NCI-H2196 (cell line): ENCODE measurements around the gene CCDC87.
"Not testable (repeated sequence)": the region's sequence is repeated elsewhere in the genome, so short reads cannot be mapped to it uniquely, and the experiment has no call there.

Experiments used
- DNase-seq: peaks from one replicate; lab custom pipeline; 2025; ENCODE audit not compliant: unreplicated experiment; lab: John Stamatoyannopoulos, UW

The CCDC87 gene

DNA sequence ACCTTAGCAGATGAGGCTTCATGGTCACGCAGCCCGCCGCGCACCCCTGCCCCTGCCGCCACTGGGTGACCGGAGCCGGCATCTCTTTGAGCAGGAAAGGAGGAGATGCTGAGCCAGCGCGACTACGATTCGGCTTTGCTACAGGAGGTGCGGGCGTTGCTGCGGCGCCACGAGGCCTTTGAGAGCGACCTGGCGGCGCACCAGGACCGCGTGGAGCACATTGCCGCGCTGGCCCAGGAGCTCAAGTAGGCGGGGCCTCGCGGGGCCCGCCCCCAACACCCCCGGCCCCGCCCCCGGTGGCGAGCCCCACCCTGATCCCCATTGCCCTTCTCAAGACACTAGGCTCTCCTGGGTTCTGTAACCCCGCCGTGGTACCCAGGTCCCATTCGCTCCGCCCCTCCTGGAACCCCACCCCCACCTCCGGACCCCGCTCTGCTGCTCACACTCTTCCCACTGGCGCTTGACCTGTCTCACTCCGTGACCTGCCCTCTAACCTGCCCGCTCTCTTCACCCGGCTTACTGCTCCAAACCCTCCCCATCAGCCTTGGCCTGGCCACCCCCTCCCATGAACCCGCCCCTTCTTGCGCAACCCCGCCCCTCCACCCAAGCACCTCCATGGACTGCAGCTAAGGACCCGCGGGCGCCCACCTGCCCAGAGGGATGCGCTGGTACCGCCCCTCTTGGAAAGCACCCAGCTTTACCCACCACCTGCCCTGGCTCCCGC, 33.6 kb downstream of the CCDC87 start:
- no peak for DNase-seq

DNA sequence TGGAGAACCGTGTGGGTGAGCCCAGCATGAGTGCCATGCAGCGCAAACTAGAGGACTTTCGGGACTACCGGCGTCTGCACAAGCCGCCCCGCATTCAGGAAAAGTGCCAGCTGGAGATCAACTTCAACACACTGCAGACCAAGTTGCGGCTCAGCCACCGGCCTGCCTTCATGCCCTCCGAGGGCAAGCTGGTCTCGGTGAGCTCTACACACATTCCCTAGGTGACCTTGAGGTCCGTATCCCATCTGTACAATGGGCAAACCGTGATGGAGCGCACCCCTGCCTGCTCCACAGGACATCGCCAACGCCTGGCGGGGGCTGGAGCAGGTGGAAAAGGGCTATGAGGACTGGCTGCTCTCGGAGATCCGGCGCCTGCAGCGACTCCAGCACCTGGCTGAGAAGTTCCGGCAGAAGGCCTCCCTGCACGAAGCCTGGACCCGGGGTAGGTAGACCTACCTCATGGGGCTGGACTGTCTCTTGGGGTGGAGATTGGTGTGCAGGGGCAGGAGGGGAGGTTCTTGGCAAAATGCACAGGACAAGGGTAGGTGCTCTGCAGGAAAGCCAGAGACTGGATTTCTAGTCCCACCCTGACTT, 35.0 kb downstream of the CCDC87 start:
- DNase-seq, result no peak

DNA sequence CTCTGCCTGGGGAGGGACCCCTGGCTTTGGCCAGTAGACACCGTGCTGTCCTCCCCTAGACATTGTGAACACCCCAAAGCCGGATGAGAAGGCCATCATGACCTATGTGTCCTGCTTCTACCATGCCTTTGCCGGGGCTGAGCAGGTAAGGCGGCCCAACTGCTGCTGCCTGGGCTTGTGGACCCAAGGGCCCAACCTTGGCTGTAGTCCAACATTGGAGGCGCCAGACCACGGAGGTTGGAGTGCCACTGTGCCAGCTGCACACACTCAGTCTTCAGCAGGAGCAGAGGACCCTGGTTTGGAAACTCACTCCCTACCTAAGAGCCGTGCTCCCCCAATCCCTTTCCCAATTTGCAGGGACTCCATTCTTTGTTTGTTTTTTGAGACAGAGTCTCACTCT, 36.8 kb downstream of the CCDC87 start:
- peak; percentile 27 for DNase-seq

DNA sequence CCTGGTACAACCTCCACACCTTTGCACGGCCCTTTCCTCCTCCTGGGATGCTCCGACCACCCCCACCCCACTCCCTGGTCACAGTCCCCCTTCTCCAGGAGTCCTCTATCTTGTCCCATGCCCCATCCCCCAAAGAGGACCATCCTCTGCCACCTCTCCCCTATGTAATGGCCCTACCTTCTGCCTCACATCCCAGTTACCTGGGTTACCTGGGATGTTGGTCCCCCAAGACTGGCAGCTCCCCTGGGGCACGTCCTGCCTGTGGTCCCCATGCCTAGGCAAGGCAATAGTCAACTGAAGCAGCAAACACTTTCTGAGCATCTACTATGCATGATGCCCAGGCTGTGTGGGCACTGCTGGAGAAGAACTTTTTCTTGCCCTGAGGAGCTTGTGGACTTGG, 37.4 kb downstream of the CCDC87 start:
- DNase-seq, result no peak

DNA sequence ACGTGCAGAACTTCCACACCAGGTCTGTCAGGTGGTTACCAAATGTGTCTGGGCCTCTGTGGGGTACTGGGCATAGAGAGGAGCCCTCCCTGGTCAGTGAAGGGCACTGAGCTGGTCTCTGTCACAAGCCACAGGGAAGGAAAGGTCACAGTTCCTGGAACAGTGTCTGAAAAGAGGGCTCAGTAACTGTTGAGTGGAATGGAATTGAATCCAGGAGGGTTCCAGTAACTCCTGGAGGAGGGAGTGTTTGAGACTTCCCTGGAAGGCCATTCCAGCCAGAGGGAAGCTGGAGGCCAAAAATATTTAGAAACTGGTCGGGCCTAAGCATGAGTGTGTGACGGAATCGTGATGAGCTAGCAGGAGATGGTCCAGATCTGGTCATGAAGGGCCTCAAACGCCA, 38.3 kb downstream of the CCDC87 start:
- no peak for DNase-seq

DNA sequence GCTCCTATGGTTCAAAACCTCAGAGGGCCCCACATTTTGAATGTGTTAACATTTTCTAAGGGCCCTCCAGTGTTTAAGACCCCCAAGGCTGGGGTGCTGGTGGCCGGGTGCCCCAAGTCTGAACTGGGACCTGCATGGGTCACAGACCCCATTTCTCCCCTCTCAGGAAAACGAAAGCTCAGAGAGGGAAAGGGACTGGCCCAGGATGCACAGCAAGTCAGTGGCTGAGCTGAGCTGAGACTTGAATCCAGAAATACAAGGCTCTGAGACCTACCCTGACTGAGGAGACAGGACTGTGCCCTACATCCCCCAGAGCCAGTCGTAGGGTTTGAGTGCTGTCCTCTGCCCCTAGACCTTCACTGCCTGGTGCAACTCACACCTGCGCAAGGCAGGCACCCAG, 42.0 kb downstream of the CCDC87 start:
- DNase-seq, result no peak

DNA sequence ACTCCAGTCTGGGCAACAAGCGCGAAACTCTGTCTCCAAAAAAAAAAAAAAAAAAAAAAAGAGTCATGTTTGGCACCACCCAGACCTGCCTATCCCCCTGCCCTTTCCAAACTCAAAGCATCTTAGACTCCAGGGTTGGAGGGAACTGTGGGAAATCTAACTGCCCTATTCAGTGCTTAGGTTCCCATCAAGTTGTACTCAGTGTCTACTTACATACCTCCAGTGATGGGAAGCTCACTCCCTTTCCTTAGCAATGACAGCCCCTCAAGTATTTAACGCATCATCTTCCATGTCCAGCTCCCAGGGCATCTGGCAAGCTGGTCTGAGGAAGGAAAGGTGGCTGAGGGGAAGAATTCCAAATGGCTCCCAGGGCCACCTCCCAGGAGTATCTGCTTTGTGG, 43.2 kb downstream of the CCDC87 start:
- DNase-seq, result no peak

DNA sequence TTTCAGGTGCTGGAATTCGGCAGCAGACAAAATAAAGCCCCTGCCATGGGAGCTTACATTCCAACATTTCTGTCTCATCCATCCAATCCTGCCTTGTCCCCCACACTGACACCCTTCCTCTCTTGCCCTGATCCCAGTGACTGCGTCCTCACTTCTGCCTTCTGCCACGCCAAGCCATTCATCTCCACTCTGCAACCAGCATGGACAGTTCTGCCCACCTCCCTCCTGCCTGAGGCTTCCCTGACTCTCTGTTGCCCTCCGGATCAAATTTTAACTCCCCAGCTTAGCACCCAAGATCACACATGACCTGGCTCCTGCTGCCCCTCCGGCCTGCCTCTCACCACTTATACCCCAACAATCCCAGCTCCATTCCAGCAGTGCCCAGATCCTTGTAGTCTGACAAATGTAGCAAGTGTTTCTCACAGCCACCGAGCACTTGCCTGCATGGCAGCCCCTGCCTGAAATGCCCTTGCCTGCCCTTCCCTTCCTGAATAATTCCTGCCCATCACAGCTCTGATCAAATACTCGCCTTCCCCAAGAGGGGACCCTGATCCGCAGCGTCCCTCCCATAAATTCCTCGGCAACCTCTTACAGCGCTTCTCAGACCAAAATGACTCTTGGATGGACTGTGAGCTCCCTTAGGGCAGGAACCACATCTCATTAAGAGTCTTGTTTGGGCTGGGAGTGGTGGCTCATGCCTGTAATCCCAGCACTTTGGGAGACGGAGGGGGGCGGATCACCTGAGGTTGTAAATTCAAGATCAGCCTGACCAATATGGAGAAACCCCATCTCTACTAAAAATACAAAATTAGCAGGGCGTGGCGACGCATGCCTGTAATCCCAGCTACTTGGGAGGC, 43.9 kb downstream of the CCDC87 start:
- DNase-seq, result no peak

DNA sequence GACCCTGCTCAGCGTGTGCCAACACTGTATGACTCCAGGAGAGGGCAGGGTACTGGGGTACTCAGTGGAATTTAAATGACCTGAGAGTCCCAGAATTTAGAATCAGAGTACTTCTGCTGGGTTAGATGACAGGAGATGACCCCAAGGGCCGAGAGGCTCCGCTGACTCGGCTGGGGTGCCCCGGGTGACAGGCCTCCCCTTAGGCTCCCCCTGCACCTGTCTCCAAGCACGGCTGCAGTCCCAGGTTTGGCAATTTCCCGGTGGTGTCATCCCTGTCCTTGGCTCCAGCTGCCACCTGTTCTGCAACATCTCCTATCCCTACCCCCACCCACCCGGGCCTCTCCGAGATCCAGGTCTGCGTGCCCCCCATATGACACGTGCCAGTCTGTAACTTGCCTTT, 44.8 kb downstream of the CCDC87 start:
- DNase-seq, result no peak

DNA sequence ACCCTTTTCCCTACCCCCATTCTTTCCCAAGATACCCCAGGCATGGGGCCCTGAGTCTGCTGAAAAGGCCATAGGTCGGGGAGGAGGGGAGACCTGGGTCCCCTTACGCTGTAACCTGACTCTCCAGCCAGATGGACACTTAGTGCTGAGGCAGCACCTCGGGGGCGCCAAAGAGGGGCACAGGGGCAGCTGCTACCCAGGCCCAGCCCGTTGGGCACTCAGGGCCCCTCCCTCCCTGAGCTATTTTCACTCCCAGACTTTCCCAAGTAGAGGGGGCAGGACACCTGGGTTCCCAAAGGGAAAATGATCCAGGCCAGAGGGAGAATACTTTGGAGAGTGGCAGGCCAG, 45.2 kb downstream of the CCDC87 start:
- DNase-seq, result no peak

DNA sequence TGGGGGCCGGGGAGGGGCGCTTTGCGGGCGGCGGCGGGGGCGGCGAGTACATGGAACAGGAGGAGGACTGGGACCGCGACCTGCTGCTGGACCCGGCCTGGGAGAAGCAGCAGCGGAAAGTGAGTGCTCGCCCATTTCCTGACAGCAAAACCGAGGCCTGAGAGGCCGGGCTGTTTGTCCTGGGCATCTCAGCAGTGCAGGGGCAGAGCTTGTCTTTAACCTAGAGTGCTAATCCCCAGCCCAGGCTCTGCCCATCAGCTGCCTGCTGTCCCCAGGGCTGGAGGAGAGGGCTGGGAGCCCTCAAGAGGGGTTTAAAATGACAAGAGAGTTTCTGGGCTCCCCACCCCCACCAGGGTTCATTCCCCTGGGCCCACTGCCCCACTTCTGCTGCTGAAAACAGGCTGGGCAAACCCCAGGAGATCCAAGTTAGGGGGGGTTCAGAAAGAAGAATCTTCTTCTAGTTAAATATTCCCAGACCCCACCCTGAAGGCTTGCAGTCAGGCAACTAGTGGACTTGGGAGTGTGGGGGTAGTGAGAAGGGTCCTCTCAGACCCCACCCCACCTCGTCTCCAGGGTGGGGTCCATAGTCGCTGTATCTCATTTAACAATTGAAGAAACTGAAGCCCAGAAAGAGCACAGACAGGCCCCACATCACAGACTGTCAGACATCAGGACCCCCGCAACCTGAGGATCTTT, 45.7 kb downstream of the CCDC87 start:
- no peak for DNase-seq

DNA sequence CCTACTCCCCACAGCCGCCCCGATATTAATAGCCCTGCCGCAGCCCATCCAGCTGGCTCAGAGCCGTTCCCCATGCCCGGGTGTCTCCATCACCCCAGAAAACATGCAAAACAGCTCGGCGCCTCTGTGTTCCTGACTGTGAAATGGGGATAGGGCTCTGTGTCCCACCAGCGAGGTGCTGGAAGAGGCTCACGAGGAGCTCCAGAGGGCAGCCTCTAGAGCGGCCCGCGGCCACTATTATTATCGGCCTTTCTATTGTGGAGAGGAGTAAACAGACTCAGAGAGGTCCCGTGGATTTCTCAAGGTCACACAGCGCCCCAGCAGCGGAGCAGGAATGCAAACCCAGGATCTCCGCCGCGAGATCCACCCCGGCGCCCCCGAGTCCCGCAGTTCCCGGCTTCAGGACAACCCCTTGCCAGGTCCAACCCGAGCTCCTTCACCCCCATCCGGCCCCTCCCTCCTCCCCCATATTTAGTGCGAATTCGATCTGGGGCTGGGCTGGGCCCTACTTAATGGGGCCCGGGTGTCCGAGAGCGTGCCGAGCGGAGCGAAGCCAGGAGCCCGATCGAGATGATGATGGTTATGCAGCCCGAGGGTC, 46.4 kb downstream of the CCDC87 start, which contains the start of gene ACTN3:
TSS of gene ACTN3 (plus strand) at position 536 of the 598 bp plus-strand sequence. CDS start at position 571, 35 bp downstream.
- DNase-seq, result no peak

DNA sequence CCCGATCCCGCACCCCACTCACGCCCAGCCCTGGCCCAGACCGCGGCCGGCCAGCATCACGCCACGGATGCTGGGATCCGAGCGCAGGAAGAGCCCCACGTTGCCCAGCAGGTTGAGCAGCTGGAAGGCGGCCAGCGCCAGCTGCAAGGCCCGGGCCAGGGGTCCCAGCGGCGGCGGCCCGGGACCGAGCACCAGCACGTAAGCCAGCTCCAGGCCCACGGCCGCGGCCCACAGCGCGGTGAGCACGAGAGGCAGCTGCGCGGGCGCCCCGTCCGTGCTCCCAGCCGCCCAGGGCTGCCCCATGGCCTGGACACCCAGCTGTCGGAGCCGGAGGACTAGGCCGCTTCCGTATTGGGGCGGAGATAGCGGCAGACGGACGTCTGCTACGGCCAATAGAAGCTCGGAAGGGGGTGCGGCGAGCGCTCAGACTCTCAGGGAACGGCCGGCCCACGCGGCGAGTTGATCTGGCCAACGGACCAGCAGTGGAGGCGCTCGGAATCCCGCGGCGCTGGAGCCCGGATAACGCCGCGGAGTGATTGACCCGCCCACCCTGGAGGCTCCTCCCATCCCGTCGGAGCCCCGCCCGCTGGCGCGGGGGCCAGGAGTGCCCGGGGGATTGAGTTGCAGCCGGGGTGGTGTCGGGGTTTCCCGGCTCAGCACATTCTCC, 47.0 kb downstream of the CCDC87 start, which contains the start of gene ZDHHC24:
TSS of gene ZDHHC24 (minus strand) at position 348 of the 667 bp plus-strand sequence. CDS start at position 303, 45 bp downstream.
- DNase-seq, result peak; percentile 95

DNA sequence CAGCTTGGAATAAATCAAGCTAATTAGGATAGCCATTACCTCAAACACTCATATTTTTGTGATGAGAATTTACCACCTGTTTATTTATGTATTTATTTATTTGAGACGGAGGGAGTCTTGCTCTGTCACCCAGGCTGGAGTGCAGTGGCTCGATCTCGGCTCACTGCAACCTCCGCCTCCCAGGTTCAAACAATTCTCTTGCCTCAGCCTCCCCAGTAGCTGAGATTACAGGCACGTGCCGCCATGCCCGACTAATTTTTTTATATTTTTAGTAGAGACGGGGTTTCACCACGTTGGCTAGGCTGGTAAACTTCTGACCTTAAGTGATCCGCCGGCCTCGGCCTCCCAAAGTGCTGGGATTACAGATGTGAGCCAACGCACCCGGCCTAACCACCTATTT, 47.9 kb downstream of the CCDC87 start:
- not testable (repeated sequence) for DNase-seq

DNA sequence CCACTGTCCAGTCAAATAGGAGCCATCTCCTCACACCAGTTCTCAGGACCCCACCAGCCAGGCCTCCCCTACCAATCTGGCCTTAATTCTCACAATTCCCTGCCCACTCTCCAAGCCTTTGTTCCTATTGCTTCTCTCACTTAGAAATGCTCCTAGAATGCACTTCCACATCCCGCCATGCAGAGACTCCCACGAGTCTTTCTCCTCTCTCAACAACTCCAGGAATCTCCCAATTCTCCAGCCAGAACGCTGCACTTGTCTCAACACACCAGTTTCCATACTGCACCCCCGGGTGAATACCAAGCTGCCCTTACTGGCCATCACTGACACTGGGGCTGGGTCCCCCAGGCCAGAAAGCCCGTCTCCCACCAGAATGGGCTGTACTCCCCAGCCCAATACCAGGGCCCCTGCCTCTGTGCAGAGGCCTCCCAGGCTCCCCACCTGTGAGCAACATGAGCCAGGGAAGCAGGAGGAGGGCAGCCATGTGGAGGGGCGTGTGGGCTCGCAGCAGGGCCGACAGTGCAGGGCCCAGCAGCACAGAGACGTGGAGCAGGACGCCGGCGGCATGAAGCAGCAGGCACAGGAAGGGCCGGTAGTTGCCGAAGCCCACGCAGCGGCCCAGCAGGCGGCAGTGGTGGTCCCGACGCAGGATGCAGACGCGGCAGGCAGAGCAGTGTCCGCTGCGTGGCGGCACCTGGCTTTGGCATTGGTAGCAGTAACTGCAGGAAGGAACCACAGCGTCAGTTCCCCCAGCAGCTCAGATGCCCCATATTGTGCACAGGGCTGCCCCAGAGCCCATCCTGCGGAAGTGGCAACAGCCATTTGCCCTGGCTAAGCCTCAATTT, 49.4 kb downstream of the CCDC87 start:
- no peak for DNase-seq

DNA sequence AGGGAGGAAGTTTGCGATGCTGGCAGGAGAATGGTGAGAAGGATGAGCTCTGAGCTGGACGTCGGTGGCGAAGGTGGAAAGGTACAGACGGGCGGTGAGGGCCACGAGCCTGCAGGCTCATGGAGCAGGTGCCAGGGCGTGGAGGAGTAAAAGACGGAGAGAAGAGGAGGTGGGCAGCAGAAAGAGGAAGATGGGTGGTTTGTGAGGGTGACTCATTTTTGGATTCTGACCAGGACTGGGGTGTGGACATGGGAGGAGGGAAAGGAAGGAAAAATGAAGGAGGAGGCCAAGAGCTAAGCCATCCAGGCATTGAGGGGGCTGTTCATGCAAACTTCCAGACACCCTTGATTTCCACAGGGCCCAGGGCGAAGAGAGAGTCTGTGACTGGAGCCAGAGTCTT, 50.5 kb downstream of the CCDC87 start:
- no peak for DNase-seq

DNA sequence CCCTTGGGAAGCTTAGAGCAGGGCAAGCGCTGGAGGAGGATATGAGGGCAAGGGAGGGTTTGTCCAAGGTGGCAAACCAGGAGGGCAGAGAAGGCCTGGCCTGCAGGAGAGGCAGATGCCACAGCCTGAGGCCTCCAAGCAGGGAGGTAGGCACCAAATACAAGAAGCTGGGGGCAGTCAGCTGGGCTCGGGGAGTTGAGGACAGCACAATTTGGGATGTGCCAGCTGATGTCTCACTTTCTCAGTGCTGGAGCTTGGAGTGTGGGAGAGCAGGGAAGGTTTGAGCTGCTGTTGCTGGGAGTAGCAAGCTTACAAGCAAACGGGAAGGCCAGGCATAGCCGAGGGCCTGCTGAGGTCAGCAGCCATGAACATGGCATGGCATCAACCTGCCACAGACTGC, 51.0 kb downstream of the CCDC87 start:
- DNase-seq, result no peak

DNA sequence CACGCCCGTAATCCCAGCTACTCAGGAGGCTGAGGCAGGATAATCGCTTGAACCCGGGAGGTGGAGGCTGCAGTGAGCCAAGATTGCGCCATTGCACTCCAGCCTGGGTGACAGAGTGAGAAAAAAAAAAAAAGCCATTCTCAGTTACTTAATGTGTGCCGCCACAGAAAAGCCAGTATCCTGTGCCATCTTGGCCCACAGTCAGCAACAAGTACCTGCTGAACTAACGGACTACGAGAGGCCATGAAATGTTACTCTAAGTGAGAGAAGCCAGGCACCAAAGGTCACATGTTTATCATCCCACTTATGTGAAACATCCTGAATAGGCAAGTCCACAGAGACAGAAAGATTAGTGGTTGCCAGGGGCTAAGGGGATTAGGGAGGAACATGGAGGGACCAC, 52.3 kb downstream of the CCDC87 start:
- DNase-seq, result not testable (repeated sequence)
